ENCODE results near the gene RNF145. TPM values are rescaled to one million over a fixed set of nuclear protein-coding genes. Genes with fewer than 3 reads are reported as not detected.

Gene RNF145
- total RNA-seq, 4 donors from 2014 or later = 6.7 to 20.8 (median 9.7) TPM

DNA sequence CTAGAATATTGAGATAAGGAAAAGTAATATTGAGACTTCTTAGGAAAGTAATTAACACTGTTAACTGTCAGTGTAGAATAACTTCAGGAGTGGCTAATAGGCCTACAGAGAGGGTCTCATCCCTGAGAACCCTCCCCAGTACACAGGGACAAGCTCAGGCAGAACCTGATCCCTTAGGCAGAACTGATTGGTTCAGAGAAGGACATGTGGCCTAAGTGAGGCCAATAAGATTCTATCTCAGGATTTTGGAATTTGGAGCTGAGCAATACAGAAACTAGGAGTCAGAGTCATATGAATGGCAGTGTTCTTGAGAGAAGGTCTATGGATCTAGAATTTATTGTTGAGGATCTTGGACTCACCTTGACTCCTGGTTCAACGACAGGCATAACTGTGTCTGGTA, 42.8 kb upstream of the RNF145 start:
- H3K27me3 ChIP-seq = peaks cover 0 to 9% (median 0%) of the 10 kb centered on the region in 3 donors
- ATAC-seq (no peak), DNase-seq (no peak)
- H3K4me3 ChIP-seq = no peak overlapping the region
- no peaks in the 10 kb centered on the region for H3K4me1 ChIP-seq
- in situ Hi-C loops (cut with MboI; ENCODE audit: low sequenced_read_pairs in 4 of 4) (loop anchor here in 2 of 4 donors (10.0 to 25.0 kb wide), 2 partner anchors 90 to 97 kb away; no protein-coding TSS in a partner anchor), intact Hi-C loops (cut with DNase I; ENCODE audit: low total_unique reads) (no loop called here)
- H3K27ac ChIP-seq = no peak overlapping the region
- H3K36me3 ChIP-seq = no peaks in the 10 kb centered on the region
- no peaks in the 10 kb centered on the region for H3K9me3 ChIP-seq
- TF ChIP-seq, protein P1, sequence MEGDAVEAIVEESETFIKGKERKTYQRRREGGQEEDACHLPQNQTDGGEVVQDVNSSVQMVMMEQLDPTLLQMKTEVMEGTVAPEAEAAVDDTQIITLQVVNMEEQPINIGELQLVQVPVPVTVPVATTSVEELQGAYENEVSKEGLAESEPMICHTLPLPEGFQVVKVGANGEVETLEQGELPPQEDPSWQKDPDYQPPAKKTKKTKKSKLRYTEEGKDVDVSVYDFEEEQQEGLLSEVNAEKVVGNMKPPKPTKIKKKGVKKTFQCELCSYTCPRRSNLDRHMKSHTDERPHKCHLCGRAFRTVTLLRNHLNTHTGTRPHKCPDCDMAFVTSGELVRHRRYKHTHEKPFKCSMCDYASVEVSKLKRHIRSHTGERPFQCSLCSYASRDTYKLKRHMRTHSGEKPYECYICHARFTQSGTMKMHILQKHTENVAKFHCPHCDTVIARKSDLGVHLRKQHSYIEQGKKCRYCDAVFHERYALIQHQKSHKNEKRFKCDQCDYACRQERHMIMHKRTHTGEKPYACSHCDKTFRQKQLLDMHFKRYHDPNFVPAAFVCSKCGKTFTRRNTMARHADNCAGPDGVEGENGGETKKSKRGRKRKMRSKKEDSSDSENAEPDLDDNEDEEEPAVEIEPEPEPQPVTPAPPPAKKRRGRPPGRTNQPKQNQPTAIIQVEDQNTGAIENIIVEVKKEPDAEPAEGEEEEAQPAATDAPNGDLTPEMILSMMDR (IDR thresholded peaks at IDR 0.05 in 4 of 5, conservative IDR thresholded peaks at IDR 0.05 in 1 of 5) = no peak
- TF ChIP-seq POLR2A (IDR thresholded peaks at IDR 0.05) = no peak

DNA sequence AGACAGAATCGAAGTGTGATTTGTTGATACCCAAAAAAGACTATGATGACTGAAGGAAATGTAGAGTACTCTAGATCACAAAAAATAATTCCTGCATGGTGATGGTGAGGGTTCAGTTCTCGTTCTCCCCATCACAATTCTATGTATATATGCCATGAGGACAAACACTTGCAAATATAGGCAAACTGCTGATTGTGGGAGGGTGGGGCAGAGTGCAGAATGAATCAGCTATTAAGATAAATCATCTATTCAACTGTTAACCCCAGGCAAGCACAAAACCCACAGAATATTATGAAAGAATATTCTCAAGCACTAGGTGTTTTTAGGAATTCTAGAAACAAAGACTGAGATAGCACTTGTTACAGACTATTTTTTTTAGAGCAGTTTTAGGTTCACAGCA, 39.8 kb upstream of the RNF145 start:
- no peaks in the 10 kb centered on the region for H3K4me1 ChIP-seq
- no peak for ATAC-seq
- intact Hi-C loops (cut with DNase I; ENCODE audit: low total_unique reads) = no loop called here
- no peaks in the 10 kb centered on the region for H3K36me3 ChIP-seq
- H3K27me3 ChIP-seq = peaks cover 0 to 4% (median 0%) of the 10 kb centered on the region in 3 donors
- no peak overlapping the region for H3K4me3 ChIP-seq
- no peak overlapping the region for H3K27ac ChIP-seq
- in situ Hi-C loops (cut with MboI; ENCODE audit: low sequenced_read_pairs in 4 of 4) = no loop called here
- H3K9me3 ChIP-seq = no peaks in the 10 kb centered on the region
- DNase-seq = no peak
- no peak for TF ChIP-seq POLR2A (IDR thresholded peaks at IDR 0.05)
- TF ChIP-seq, protein P1 (IDR thresholded peaks at IDR 0.05 in 4 of 5, conservative IDR thresholded peaks at IDR 0.05 in 1 of 5) = no peak

DNA sequence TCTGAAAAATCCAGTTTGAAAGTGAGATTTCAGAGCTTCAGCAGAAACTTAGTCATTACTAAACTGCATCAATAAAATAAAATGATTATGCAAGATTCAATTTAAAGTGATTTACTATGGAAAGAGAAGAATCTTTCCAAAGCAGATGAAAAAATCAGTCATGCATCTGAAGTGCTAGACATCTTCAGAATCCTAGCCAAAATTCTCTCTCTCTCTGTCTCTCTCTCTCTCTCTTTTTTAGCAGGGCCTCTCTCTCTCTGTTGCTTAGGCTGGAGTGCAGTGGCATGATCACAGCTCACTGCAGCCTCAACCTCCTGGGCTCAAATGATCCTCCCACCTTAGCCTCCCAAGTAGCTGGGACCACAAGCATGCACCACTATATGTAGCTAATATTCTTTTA, 35.5 kb upstream of the RNF145 start:
- DNase-seq = no peak
- in situ Hi-C loops (cut with MboI; ENCODE audit: low sequenced_read_pairs in 4 of 4) = no loop called here
- H3K9me3 ChIP-seq = no peaks in the 10 kb centered on the region

DNA sequence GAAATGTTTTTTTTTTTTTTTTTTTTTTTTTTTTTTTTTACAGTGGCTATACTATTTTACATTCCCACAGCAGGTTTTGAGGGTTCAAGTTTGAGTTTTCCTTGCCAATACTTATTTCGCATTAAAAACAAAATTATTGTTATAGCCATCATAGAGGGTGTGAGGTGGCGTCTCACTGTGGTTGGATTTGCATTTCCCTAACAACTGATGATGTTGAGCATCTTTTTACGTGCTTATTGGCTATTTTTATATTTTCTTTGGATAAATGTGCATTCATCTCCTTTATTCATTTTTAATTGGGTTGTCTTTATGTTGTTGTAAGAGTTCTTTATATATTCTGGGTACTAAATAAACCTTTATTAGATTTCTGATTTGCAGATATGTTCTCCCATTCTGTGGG, 34.8 kb upstream of the RNF145 start:
- ATAC-seq = no peak
- intact Hi-C loops (cut with DNase I; ENCODE audit: low total_unique reads) (no loop called here), in situ Hi-C loops (cut with MboI; ENCODE audit: low sequenced_read_pairs in 4 of 4) (no loop called here)
- Histone ChIP-seq H3K4me3 (no peak overlapping the region), H3K9me3 (no peaks in the 10 kb centered on the region), H3K27me3 (peaks cover 0 to 4% (median 0%) of the 10 kb centered on the region in 3 donors), H3K4me1 (no peaks in the 10 kb centered on the region), H3K27ac (no peak overlapping the region), H3K36me3 (no peaks in the 10 kb centered on the region)
- DNase-seq = no peak
- TF ChIP-seq, protein P1 (IDR thresholded peaks at IDR 0.05 in 4 of 5, conservative IDR thresholded peaks at IDR 0.05 in 1 of 5) = no peak
- TF ChIP-seq POLR2A (IDR thresholded peaks at IDR 0.05) = no peak

More for the DNA sequence above, 35.5 kb upstream of the RNF145 start:
- intact Hi-C loops (cut with DNase I; ENCODE audit: low total_unique reads) = no loop called here
- no peak for TF ChIP-seq POLR2A (IDR thresholded peaks at IDR 0.05)
- TF ChIP-seq, protein P1 (IDR thresholded peaks at IDR 0.05 in 4 of 5, conservative IDR thresholded peaks at IDR 0.05 in 1 of 5) = no peak
- Histone ChIP-seq H3K36me3 (no peaks in the 10 kb centered on the region), H3K27me3 (peaks cover 0 to 4% (median 0%) of the 10 kb centered on the region in 3 donors), H3K4me1 (no peaks in the 10 kb centered on the region), H3K27ac (no peak overlapping the region), H3K4me3 (no peak overlapping the region)
- no peak for ATAC-seq

DNA sequence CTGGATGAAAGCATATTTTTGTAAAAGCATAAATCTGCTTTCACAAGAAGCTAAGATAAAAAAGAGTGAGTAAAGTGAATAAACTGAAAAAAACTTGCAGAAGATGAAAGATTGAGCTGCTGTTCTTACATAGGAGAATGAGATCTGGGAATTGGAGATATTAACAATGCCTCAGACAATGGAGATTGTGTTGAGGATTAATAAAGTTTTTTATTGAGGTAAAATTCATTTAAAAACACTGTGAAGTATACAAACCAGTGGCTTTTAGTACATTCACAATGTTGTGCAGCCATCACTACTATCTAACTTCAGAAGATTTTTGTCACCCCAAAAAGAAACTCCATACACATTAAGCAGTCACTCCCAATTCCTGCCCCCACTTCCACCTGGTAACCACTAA, 34.0 kb upstream of the RNF145 start:
- Histone ChIP-seq H3K4me1 (no peaks in the 10 kb centered on the region), H3K27ac (no peak overlapping the region), H3K4me3 (no peak overlapping the region), H3K9me3 (no peaks in the 10 kb centered on the region), H3K36me3 (no peaks in the 10 kb centered on the region), H3K27me3 (peaks cover 0 to 4% (median 0%) of the 10 kb centered on the region in 3 donors)
- in situ Hi-C loops (cut with MboI; ENCODE audit: low sequenced_read_pairs in 4 of 4) (no loop called here), intact Hi-C loops (cut with DNase I; ENCODE audit: low total_unique reads) (no loop called here)
- no peak for TF ChIP-seq POLR2A (IDR thresholded peaks at IDR 0.05)
- no peak for DNase-seq
- ATAC-seq = no peak
